Measurements from ENCODE around the gene PPFIA2. TPM values are rescaled to one million over a fixed set of nuclear protein-coding genes. Genes with fewer than 3 reads are reported as not detected.

The PPFIA2 gene
- total and polyA plus RNA-seq, 3 donors from 2014 or later = 10.5 to 22.1 (median 18.3) TPM

DNA sequence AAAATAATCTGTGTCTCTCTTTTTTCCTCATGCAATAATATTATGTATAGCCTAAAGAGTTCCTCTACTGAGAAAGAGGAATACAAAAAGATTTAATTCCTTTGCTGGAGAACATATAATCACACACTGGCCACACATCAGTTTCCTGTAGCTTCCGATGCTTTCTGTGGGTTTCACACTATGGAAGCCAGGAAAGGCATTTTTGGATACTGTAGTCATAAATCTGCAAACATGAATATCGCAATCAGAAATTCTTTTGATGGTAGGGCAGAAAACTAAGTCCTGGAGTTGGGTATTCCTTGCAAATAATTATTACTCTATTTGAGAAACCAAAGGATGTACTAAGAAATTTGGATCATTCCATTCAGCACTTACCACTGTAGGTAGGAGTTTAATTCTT is 421.3 kb downstream of the PPFIA2 start:
- no peaks in the 10 kb centered on the region for H3K36me3 ChIP-seq (ENCODE audit: low read depth, missing control alignments)
- intact Hi-C loops (cut with DNase I; ENCODE audit: low total_unique reads) = no loop called here
- no peaks in the 10 kb centered on the region for H3K27me3 ChIP-seq
- no peak overlapping the region for H3K27ac ChIP-seq
- H3K4me1 ChIP-seq = no peaks in the 10 kb centered on the region
- DNase-seq = no peak
- H3K9me3 ChIP-seq = no peaks in the 10 kb centered on the region
- 92 to 94% methylated on average over 2 of the region's 2 CpGs for WGBS, 2 donors
- TF ChIP-seq, protein P1, sequence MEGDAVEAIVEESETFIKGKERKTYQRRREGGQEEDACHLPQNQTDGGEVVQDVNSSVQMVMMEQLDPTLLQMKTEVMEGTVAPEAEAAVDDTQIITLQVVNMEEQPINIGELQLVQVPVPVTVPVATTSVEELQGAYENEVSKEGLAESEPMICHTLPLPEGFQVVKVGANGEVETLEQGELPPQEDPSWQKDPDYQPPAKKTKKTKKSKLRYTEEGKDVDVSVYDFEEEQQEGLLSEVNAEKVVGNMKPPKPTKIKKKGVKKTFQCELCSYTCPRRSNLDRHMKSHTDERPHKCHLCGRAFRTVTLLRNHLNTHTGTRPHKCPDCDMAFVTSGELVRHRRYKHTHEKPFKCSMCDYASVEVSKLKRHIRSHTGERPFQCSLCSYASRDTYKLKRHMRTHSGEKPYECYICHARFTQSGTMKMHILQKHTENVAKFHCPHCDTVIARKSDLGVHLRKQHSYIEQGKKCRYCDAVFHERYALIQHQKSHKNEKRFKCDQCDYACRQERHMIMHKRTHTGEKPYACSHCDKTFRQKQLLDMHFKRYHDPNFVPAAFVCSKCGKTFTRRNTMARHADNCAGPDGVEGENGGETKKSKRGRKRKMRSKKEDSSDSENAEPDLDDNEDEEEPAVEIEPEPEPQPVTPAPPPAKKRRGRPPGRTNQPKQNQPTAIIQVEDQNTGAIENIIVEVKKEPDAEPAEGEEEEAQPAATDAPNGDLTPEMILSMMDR (IDR thresholded peaks at IDR 0.05) = no peak
- TF ChIP-seq POLR2A (IDR thresholded peaks at IDR 0.05) = no peak
- no peak overlapping the region for H3K4me3 ChIP-seq

DNA sequence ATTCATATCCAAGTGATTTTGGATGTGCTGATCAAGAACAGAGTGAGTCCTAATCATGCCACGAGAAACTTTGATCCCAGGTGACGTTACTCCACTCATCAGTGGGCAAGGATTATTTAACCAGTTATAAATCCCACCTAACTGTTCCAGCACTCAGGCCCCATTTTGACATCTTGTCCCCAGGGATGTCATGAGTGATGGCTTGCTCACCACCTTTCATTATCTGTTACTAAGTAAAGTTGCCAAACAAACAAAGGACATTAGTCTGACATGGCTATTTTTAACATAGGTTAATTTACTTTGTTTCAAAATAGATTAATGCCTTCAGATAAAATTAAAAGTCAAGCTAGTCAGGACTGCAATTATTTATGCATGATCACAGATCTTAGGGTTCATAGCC is 425.3 kb downstream of the PPFIA2 start:
- peak; percentile 24 for DNase-seq
- Histone ChIP-seq H3K36me3 (ENCODE audit: low read depth, missing control alignments) (no peaks in the 10 kb centered on the region), H3K27ac (no peak overlapping the region), H3K4me1 (no peaks in the 10 kb centered on the region), H3K9me3 (no peaks in the 10 kb centered on the region), H3K4me3 (no peak overlapping the region), H3K27me3 (no peaks in the 10 kb centered on the region)
- no peak for TF ChIP-seq POLR2A (IDR thresholded peaks at IDR 0.05)
- TF ChIP-seq, protein P1 (IDR thresholded peaks at IDR 0.05) = no peak
- intact Hi-C loops (cut with DNase I; ENCODE audit: low total_unique reads) = no loop called here
- 63 to 82% methylated on average over 2 of the region's 2 CpGs for whole genome bisulfite sequencing, 2 donors

DNA sequence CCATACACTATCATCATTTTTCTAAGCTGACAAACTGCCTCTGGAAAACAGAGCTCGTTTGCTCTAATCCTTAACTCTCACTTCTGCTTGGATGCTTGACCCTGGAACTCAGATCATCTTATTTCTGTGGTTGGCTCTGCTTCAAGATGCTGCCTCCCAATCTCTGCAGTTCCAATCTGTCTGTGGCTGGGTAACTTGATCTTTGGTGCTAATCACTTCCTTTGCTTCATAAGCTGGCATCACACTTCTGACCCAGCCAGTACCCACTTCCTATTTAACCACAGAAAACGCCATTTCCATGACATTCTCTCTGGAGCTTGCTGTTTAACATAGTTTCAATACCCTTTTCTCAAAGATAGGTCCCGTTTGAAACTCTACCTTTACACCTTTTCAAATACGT is 427.1 kb downstream of the PPFIA2 start:
- Histone ChIP-seq H3K27ac (no peak overlapping the region), H3K9me3 (no peaks in the 10 kb centered on the region), H3K36me3 (ENCODE audit: low read depth, missing control alignments) (no peaks in the 10 kb centered on the region), H3K27me3 (no peaks in the 10 kb centered on the region), H3K4me3 (no peak overlapping the region), H3K4me1 (no peaks in the 10 kb centered on the region)
- intact Hi-C loops (cut with DNase I; ENCODE audit: low total_unique reads) = no loop called here
- TF ChIP-seq, protein P1 (IDR thresholded peaks at IDR 0.05) = no peak
- TF ChIP-seq POLR2A (IDR thresholded peaks at IDR 0.05) = no peak
- no peak for DNase-seq
- 68 to 72% methylated on average over 4 of the region's 4 CpGs for WGBS, 2 donors

DNA sequence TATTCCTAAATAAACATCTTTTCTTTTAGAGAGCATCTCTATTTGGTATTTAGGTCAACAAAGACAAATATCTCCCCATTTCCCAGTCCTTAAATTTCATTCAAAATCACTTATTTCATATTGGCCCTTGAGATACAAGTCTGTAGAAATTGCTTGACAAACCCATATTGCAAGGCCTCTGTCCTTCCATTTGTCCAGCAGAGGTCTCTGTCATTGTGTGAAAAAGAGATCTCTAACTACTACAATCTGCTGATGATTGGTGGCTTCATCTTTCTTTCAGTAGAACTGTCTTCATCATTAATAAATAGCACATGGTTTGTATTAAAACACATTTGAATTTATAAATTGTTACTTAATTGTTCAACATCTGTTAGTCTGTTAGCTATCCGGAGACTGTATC is 428.7 kb downstream of the PPFIA2 start:
- Histone ChIP-seq H3K4me1 (no peaks in the 10 kb centered on the region), H3K36me3 (ENCODE audit: low read depth, missing control alignments) (no peaks in the 10 kb centered on the region), H3K9me3 (no peaks in the 10 kb centered on the region), H3K4me3 (no peak overlapping the region), H3K27me3 (no peaks in the 10 kb centered on the region), H3K27ac (no peak overlapping the region)
- DNase-seq = no peak
- 93 to 100% methylated on average over 1 of the region's 1 CpG for WGBS, 2 donors
- TF ChIP-seq, protein P1 (IDR thresholded peaks at IDR 0.05) = no peak
- TF ChIP-seq POLR2A (IDR thresholded peaks at IDR 0.05) = no peak
- intact Hi-C loops (cut with DNase I; ENCODE audit: low total_unique reads) = no loop called here

DNA sequence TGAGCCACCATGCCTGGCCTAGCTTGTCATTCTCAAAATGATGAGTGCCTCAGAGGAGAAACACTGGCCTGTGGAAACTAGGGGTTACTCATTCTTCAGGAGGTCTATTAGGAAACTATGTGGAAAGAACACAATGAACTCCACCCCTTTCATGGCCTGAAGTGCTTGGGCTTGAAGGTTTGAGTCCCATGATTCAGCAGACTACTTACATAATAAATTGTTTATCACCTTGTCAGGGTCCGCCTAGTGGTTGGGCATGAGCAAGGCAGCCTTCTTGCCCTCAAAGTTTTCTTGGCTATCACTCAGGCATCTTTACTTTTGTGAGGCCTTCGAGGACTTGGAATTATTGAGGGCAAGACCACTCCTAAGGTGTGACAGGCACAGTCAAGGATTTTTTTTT is 430.1 kb downstream of the PPFIA2 start:
- WGBS, 2 donors = 81 to 95% methylated on average over 2 of the region's 2 CpGs
- intact Hi-C loops (cut with DNase I; ENCODE audit: low total_unique reads) = no loop called here
- DNase-seq = no peak
- H3K9me3 ChIP-seq = no peaks in the 10 kb centered on the region
- H3K4me3 ChIP-seq = no peak overlapping the region
- H3K4me1 ChIP-seq = no peaks in the 10 kb centered on the region
- no peaks in the 10 kb centered on the region for H3K27me3 ChIP-seq
- H3K36me3 ChIP-seq (ENCODE audit: low read depth, missing control alignments) = no peaks in the 10 kb centered on the region
- TF ChIP-seq, protein P1 (IDR thresholded peaks at IDR 0.05) = peak in 2 of 3 experiments; percentile 16 to 36
- TF ChIP-seq POLR2A (IDR thresholded peaks at IDR 0.05) = no peak
- H3K27ac ChIP-seq = no peak overlapping the region
